ENCODE measurements around the gene NKX3-2. TPM values are rescaled to one million over a fixed set of nuclear protein-coding genes. Genes with fewer than 3 reads are reported as not detected.

NKX3-2 gene
- total and polyA plus RNA-seq, 4 experiments from 2014 or later, result not detected

GRCh38 chr4:13525606-13526281 lies 18.6 kb downstream of the NKX3-2 start:
- no peak overlapping the region for H3K27ac Mint-ChIP-seq
- POLR2A ChIA-PET (ENCODE audit: partially characterized antibody), result no interaction called here
- intact Hi-C loops (cut with micrococcal nuclease), result no loop called here

GRCh38 chr4:13524504-13525243 lies 19.6 kb downstream of the NKX3-2 start:
- Mint-ChIP-seq H3K27ac (no peak overlapping the region), H3K27me3 (peaks cover 69 to 74% of the 10 kb centered on the region in 2 donors), H3K4me3 (no peak overlapping the region), H3K4me1 (peaks cover 17 to 38% (median 27%) of the 10 kb centered on the region in 4 donors), H3K36me3 (no peaks in the 10 kb centered on the region), H3K9me3 (peaks cover 0 to 28% (median 21%) of the 10 kb centered on the region in 8 donors)
- Histone ChIP-seq H3K27ac (ENCODE audit: low read depth, low read length) (no peak overlapping the region), H3K27me3 (ENCODE audit: insufficient read depth, low read length) (peaks cover 55% of the 10 kb centered on the region), H3K36me3 (ENCODE audit: insufficient read depth, low read length) (no peaks in the 10 kb centered on the region), H3K4me1 (ENCODE audit: insufficient read depth, low read length) (peaks cover 27% of the 10 kb centered on the region), H3K9me3 (ENCODE audit: control insufficient read depth in 1 of 2, low read length in 2 of 2) (no peaks in the 10 kb centered on the region), H3K4me3 (ENCODE audit: low read length in 2 of 2) (no peak overlapping the region)
- DNase-seq, result no peak
- intact Hi-C loops (cut with micrococcal nuclease), result no loop called here
- ChIA-PET POLR2A (ENCODE audit: partially characterized antibody) (no interaction called here), CTCF (ENCODE audit: partially characterized antibody) (interaction anchor here (1.7 kb wide), 1 partner anchor 17 kb away, joined by 3 read pairs; no protein-coding TSS in a partner anchor)

More at GRCh38 chr4:13525606-13526281, 18.6 kb downstream of the NKX3-2 start:
- no peak overlapping the region for H3K4me3 Mint-ChIP-seq
- H3K27me3 Mint-ChIP-seq, result peaks cover 77 to 80% of the 10 kb centered on the region in 2 donors
- Histone ChIP-seq H3K9me3 (ENCODE audit: control insufficient read depth in 1 of 2, low read length in 2 of 2) (no peaks in the 10 kb centered on the region), H3K36me3 (ENCODE audit: insufficient read depth, low read length) (no peaks in the 10 kb centered on the region), H3K4me1 (ENCODE audit: insufficient read depth, low read length) (peaks cover 27% of the 10 kb centered on the region), H3K27ac (ENCODE audit: low read depth, low read length) (no peak overlapping the region), H3K27me3 (ENCODE audit: insufficient read depth, low read length) (peaks cover 65% of the 10 kb centered on the region), H3K4me3 (ENCODE audit: low read length in 2 of 2) (no peak overlapping the region)
- CTCF ChIA-PET (ENCODE audit: partially characterized antibody), result no interaction called here
- peaks cover 17 to 44% (median 28%) of the 10 kb centered on the region in 4 donors for H3K4me1 Mint-ChIP-seq
- H3K9me3 Mint-ChIP-seq, result peaks cover 0 to 30% (median 23%) of the 10 kb centered on the region in 8 donors
- no peak for DNase-seq
- no peaks in the 10 kb centered on the region for H3K36me3 Mint-ChIP-seq

GRCh38 chr4:13523591-13524503 lies 20.5 kb downstream of the NKX3-2 start:
- H3K4me1 Mint-ChIP-seq, result peaks cover 16 to 30% (median 21%) of the 10 kb centered on the region in 4 donors
- ChIA-PET POLR2A (ENCODE audit: partially characterized antibody) (no interaction called here), CTCF (ENCODE audit: partially characterized antibody) (interaction anchor here (1.7 kb wide), 1 partner anchor 18 kb away, joined by 3 read pairs; no protein-coding TSS in a partner anchor)
- peaks cover 47% of the 10 kb centered on the region for H3K27me3 ChIP-seq (ENCODE audit: insufficient read depth, low read length)
- intact Hi-C loops (cut with micrococcal nuclease), result no loop called here
- no peaks in the 10 kb centered on the region for H3K36me3 Mint-ChIP-seq
- peaks cover 23% of the 10 kb centered on the region for H3K4me1 ChIP-seq (ENCODE audit: insufficient read depth, low read length)
- H3K27ac Mint-ChIP-seq, result peak overlapping the region in 1 of 7 donors; percentile 6
- H3K27ac ChIP-seq (ENCODE audit: low read depth, low read length), result no peak overlapping the region
- H3K36me3 ChIP-seq (ENCODE audit: insufficient read depth, low read length), result no peaks in the 10 kb centered on the region
- H3K9me3 Mint-ChIP-seq, result peaks cover 0 to 25% (median 20%) of the 10 kb centered on the region in 8 donors
- peaks cover 65 to 72% of the 10 kb centered on the region in 2 donors for H3K27me3 Mint-ChIP-seq
- peak overlapping the region in 1 of 8 donors; percentile 25 for H3K4me3 Mint-ChIP-seq
- DNase-seq, result no peak
- no peak overlapping the region for H3K4me3 ChIP-seq (ENCODE audit: low read length in 2 of 2)
- H3K9me3 ChIP-seq (ENCODE audit: control insufficient read depth in 1 of 2, low read length in 2 of 2), result no peaks in the 10 kb centered on the region

GRCh38 chr4:13523105-13523477 lies 21.2 kb downstream of the NKX3-2 start:
- DNase-seq, result no peak
- peak overlapping the region in 1 of 7 donors; percentile 47 for H3K27ac Mint-ChIP-seq
- H3K9me3 Mint-ChIP-seq, result peaks cover 0 to 25% (median 17%) of the 10 kb centered on the region in 8 donors
- Histone ChIP-seq H3K9me3 (ENCODE audit: control insufficient read depth in 1 of 2, low read length in 2 of 2) (no peaks in the 10 kb centered on the region), H3K36me3 (ENCODE audit: insufficient read depth, low read length) (no peaks in the 10 kb centered on the region), H3K27me3 (ENCODE audit: insufficient read depth, low read length) (peaks cover 39% of the 10 kb centered on the region), H3K27ac (ENCODE audit: low read depth, low read length) (no peak overlapping the region), H3K4me1 (ENCODE audit: insufficient read depth, low read length) (peaks cover 15% of the 10 kb centered on the region), H3K4me3 (ENCODE audit: low read length in 2 of 2) (no peak overlapping the region)
- intact Hi-C loops (cut with micrococcal nuclease), result no loop called here
- H3K27me3 Mint-ChIP-seq, result peaks cover 58 to 64% of the 10 kb centered on the region in 2 donors
- H3K4me1 Mint-ChIP-seq, result peaks cover 8 to 23% (median 14%) of the 10 kb centered on the region in 4 donors
- no peaks in the 10 kb centered on the region for H3K36me3 Mint-ChIP-seq
- ChIA-PET POLR2A (ENCODE audit: partially characterized antibody) (no interaction called here), CTCF (ENCODE audit: partially characterized antibody) (no interaction called here)
- H3K4me3 Mint-ChIP-seq, result peak overlapping the region in 5 of 8 donors; percentile 6 to 43 (median 26)

- H3K4me1 Mint-ChIP-seq, result peaks cover 7 to 18% (median 12%) of the 10 kb centered on the region in 4 donors
- Histone ChIP-seq H3K36me3 (ENCODE audit: insufficient read depth, low read length) (no peaks in the 10 kb centered on the region), H3K9me3 (ENCODE audit: control insufficient read depth in 1 of 2, low read length in 2 of 2) (no peaks in the 10 kb centered on the region), H3K4me1 (ENCODE audit: insufficient read depth, low read length) (peaks cover 9% of the 10 kb centered on the region), H3K27me3 (ENCODE audit: insufficient read depth, low read length) (peaks cover 35% of the 10 kb centered on the region), H3K27ac (ENCODE audit: low read depth, low read length) (no peak overlapping the region), H3K4me3 (ENCODE audit: low read length in 2 of 2) (no peak overlapping the region)
- intact Hi-C loops (cut with micrococcal nuclease), result no loop called here
- CTCF ChIA-PET (ENCODE audit: partially characterized antibody), result interaction anchor here (1.1 kb wide), 1 partner anchor 26 kb away, joined by 4 read pairs; no protein-coding TSS in a partner anchor
- H3K9me3 Mint-ChIP-seq, result peaks cover 0 to 25% (median 17%) of the 10 kb centered on the region in 8 donors
- peaks cover 56 to 63% of the 10 kb centered on the region in 2 donors for H3K27me3 Mint-ChIP-seq
- POLR2A ChIA-PET (ENCODE audit: partially characterized antibody), result no interaction called here
- DNase-seq, result no peak
- H3K36me3 Mint-ChIP-seq, result no peaks in the 10 kb centered on the region
- H3K27ac Mint-ChIP-seq, result no peak overlapping the region
- H3K4me3 Mint-ChIP-seq, result peak overlapping the region in 7 of 8 donors; percentile 21 to 57 (median 43)
Observed at GRCh38 chr4:13522282-13523104, 21.8 kb downstream of the NKX3-2 start.

GRCh38 chr4:13521047-13521446 lies 23.3 kb downstream of the NKX3-2 start:
- peaks cover 46 to 48% of the 10 kb centered on the region in 2 donors for H3K27me3 Mint-ChIP-seq
- Histone ChIP-seq H3K27me3 (ENCODE audit: insufficient read depth, low read length) (peaks cover 21% of the 10 kb centered on the region), H3K9me3 (ENCODE audit: control insufficient read depth in 1 of 2, low read length in 2 of 2) (no peaks in the 10 kb centered on the region), H3K36me3 (ENCODE audit: insufficient read depth, low read length) (no peaks in the 10 kb centered on the region), H3K27ac (ENCODE audit: low read depth, low read length) (no peak overlapping the region), H3K4me1 (ENCODE audit: insufficient read depth, low read length) (peaks cover 7% of the 10 kb centered on the region), H3K4me3 (ENCODE audit: low read length in 2 of 2) (no peak overlapping the region)
- peaks cover 0 to 24% (median 13%) of the 10 kb centered on the region in 8 donors for H3K9me3 Mint-ChIP-seq
- H3K4me1 Mint-ChIP-seq, result peaks cover 4 to 13% (median 7%) of the 10 kb centered on the region in 4 donors
- intact Hi-C loops (cut with micrococcal nuclease), result no loop called here
- POLR2A ChIA-PET (ENCODE audit: partially characterized antibody), result no interaction called here
- no peak overlapping the region for H3K27ac Mint-ChIP-seq
- no peaks in the 10 kb centered on the region for H3K36me3 Mint-ChIP-seq
- no peak for DNase-seq
- CTCF ChIA-PET (ENCODE audit: partially characterized antibody), result interaction anchor here (1.1 kb wide), 1 partner anchor 27 kb away, joined by 4 read pairs; no protein-coding TSS in a partner anchor
- no peak overlapping the region for H3K4me3 Mint-ChIP-seq
